ENCODE data around the gene DNER.
"Not testable (repeated sequence)": the region's sequence is repeated elsewhere in the genome, so short reads cannot be mapped to it uniquely, and the experiment has no call there.

Gene DNER

GRCh38 chr2:229348128-229348527 lies 366.2 kb downstream of the DNER start:
- DNase-seq (ENCODE audit: low read depth in 2 of 3, low spot score in 1 of 3): no peak

GRCh38 chr2:229346816-229347540 lies 367.4 kb downstream of the DNER start:
- no peak for DNase-seq (ENCODE audit: low read depth in 2 of 3, low spot score in 1 of 3)

GRCh38 chr2:229344955-229345354 lies 369.4 kb downstream of the DNER start:
- no peak for DNase-seq (ENCODE audit: low read depth in 2 of 3, low spot score in 1 of 3)

GRCh38 chr2:229344151-229344551 lies 370.2 kb downstream of the DNER start:
- no peak for DNase-seq (ENCODE audit: low read depth in 2 of 3, low spot score in 1 of 3)

GRCh38 chr2:229343661-229344060 lies 370.7 kb downstream of the DNER start:
- no peak for DNase-seq (ENCODE audit: low read depth in 2 of 3, low spot score in 1 of 3)

GRCh38 chr2:229342376-229342775 lies 372.0 kb downstream of the DNER start:
- peak in 1 of 3 donors; percentile 3 for DNase-seq (ENCODE audit: low read depth in 2 of 3, low spot score in 1 of 3)

- no peak for DNase-seq (ENCODE audit: low read depth in 2 of 3, low spot score in 1 of 3)
Observed at GRCh38 chr2:229340086-229340760, 374.1 kb downstream of the DNER start.

GRCh38 chr2:229339618-229340017 lies 374.7 kb downstream of the DNER start:
- DNase-seq (ENCODE audit: low read depth in 2 of 3, low spot score in 1 of 3): no peak

GRCh38 chr2:229339171-229339570 lies 375.2 kb downstream of the DNER start:
- not testable (repeated sequence) for DNase-seq (ENCODE audit: low read depth in 2 of 3, low spot score in 1 of 3)

- no peak for DNase-seq (ENCODE audit: low read depth in 2 of 3, low spot score in 1 of 3)
Observed at GRCh38 chr2:229335877-229336346, 378.4 kb downstream of the DNER start.

GRCh38 chr2:229335330-229335729 lies 379.0 kb downstream of the DNER start:
- DNase-seq (ENCODE audit: low read depth in 2 of 3, low spot score in 1 of 3): no peak

GRCh38 chr2:229330952-229331351 lies 383.4 kb downstream of the DNER start:
- no peak for DNase-seq (ENCODE audit: low read depth in 2 of 3, low spot score in 1 of 3)

GRCh38 chr2:229319558-229319957 lies 394.8 kb downstream of the DNER start:
- DNase-seq (ENCODE audit: low read depth in 2 of 3, low spot score in 1 of 3): no peak

GRCh38 chr2:229314117-229314516 lies 400.2 kb downstream of the DNER start:
- DNase-seq (ENCODE audit: low read depth in 2 of 3, low spot score in 1 of 3): no peak

GRCh38 chr2:229313591-229313990 lies 400.8 kb downstream of the DNER start:
- no peak for DNase-seq (ENCODE audit: low read depth in 2 of 3, low spot score in 1 of 3)
